SU-DHL-6 (cell line): Measurements from ENCODE around the gene RPS6KA1.

Experiments used
- EZH2phosphoT487 ChIP-seq: fragments of 200-600 bp; sonication (generic), shearing (Covaris generic); conservative IDR thresholded peaks from 2 replicates; pipeline ENCODE4 v1.6.1; 2018; ENCODE audit warnings: mild to moderate bottlenecking, antibody characterized with exemption, low read length, moderate library complexity, mixed read lengths
- TF ChIP-seq, protein P1 (sequence below): fragments of 200-600 bp; sonication (generic); IDR thresholded peaks from one replicate; pipeline ENCODE4 v1.5.1; 2017; ENCODE audit warnings: antibody characterized with exemption, mild to moderate bottlenecking, low read length, moderate library complexity; ENCODE audit not compliant: insufficient read depth, poor library complexity, severe bottlenecking

DNA sequence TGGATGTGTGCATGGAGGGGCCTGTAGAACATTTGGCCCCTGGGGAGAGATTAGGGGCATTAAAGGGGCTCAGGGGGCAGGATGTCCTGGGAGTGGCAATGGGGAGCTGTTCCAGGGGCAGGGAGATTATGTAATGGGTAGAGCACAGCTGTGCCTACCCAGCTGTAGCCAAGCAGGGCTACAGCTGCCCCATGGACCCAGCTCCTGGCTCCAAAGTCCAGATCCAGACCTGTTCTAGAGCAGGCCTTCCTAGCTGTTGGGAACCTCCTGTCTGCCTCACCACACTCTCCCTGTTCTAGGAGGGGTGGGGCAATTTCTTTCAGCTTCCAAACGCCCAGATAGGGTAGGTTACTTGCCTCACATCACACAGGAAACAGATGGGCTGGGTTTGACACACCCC is 5.6 kb downstream of the RPS6KA1 start:
- TF ChIP-seq, protein P1, sequence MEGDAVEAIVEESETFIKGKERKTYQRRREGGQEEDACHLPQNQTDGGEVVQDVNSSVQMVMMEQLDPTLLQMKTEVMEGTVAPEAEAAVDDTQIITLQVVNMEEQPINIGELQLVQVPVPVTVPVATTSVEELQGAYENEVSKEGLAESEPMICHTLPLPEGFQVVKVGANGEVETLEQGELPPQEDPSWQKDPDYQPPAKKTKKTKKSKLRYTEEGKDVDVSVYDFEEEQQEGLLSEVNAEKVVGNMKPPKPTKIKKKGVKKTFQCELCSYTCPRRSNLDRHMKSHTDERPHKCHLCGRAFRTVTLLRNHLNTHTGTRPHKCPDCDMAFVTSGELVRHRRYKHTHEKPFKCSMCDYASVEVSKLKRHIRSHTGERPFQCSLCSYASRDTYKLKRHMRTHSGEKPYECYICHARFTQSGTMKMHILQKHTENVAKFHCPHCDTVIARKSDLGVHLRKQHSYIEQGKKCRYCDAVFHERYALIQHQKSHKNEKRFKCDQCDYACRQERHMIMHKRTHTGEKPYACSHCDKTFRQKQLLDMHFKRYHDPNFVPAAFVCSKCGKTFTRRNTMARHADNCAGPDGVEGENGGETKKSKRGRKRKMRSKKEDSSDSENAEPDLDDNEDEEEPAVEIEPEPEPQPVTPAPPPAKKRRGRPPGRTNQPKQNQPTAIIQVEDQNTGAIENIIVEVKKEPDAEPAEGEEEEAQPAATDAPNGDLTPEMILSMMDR, result no peak
- TF ChIP-seq EZH2phosphoT487, result no peak
